Fibroblast of villous mesenchyme (primary cell): ENCODE data around the gene RNF10. TPM values are rescaled to one million over a fixed set of nuclear protein-coding genes. Genes with fewer than 3 reads are reported as not detected.

Experiments
- DNase-seq: peaks from one replicate; pipeline ENCODE4 v3.0.0-alpha.2; 2010; ENCODE audit warnings: low read depth
- H3K4me3 ChIP-seq: 2 replicates; pipeline ENCODE4 v1.5.1; 2011; ENCODE audit warnings: low read depth, mild to moderate bottlenecking, low read length
- CTCF ChIP-seq: IDR thresholded peaks from 2 replicates; pipeline ENCODE4 v1.5.1; 2012; ENCODE audit warnings: low read depth, mild to moderate bottlenecking, low read length; ENCODE audit not compliant: insufficient read depth
- total RNA-seq: library from RNA; depleted of rRNA; stranded (reverse); fragments of >200 nt; gene quantifications from 2 replicates; pipeline ENCODE4 v1.2.3, GENCODE V29; 2012

The RNF10 gene
- total RNA-seq, 1 donor = 175 TPM

GRCh38 chr12:120557589-120557988 is 23.4 kb downstream of the RNF10 start:
- no peak for TF ChIP-seq CTCF
- no peak overlapping the region for H3K4me3 ChIP-seq
- no peak for DNase-seq

GRCh38 chr12:120562906-120563305 is 28.8 kb downstream of the RNF10 start:
- DNase-seq = no peak
- TF ChIP-seq CTCF = no peak
- no peak overlapping the region for H3K4me3 ChIP-seq

GRCh38 chr12:120563495-120563894 is 29.3 kb downstream of the RNF10 start:
- no peak overlapping the region for H3K4me3 ChIP-seq
- TF ChIP-seq CTCF = no peak
- no peak for DNase-seq

- no peak overlapping the region for H3K4me3 ChIP-seq
- peak; percentile 13 for DNase-seq
- no peak for TF ChIP-seq CTCF
These were observed 37.1 kb downstream of the RNF10 start for GRCh38 chr12:120571299-120571698.

GRCh38 chr12:120573560-120573959 is 39.4 kb downstream of the RNF10 start:
- no peak overlapping the region for H3K4me3 ChIP-seq
- TF ChIP-seq CTCF = no peak
- no peak for DNase-seq

GRCh38 chr12:120574106-120574505 is 40.0 kb downstream of the RNF10 start:
- H3K4me3 ChIP-seq = no peak overlapping the region
- no peak for TF ChIP-seq CTCF
- DNase-seq = no peak

GRCh38 chr12:120579179-120579578 is 45.0 kb downstream of the RNF10 start:
- H3K4me3 ChIP-seq = no peak overlapping the region
- no peak for TF ChIP-seq CTCF
- DNase-seq = no peak
